HT1080 (cell line): ENCODE data around the gene TMEM144. TPM values are rescaled to one million over a fixed set of nuclear protein-coding genes. Genes with fewer than 3 reads are reported as not detected.

Experiments used
- DNase-seq: peaks from one replicate; pipeline ENCODE4 v3.0.0-alpha.2; 2015; ENCODE audit warnings: low read depth
- polyA plus RNA-seq, 2 experiments: library from polyadenylated mRNA; depleted of rRNA; stranded (reverse); fragments of >200 nt; gene quantifications; 2 replicates each; pipeline ENCODE4 v1.2.3, GENCODE V29; 2015
- total RNA-seq: library from RNA; depleted of rRNA; stranded (reverse); fragments of >200 nt; shearing (Covaris generic); gene quantifications from 2 replicates; pipeline ENCODE4 v1.2.3, GENCODE V29; 2014; rRNA removed

The TMEM144 gene
- not detected in 2 replicates for total RNA-seq
- polyA plus RNA-seq (2015; cell fraction: cytosol; rRNA removed), result not detected in 2 replicates
- 0.30 TPM in 1 of 2 replicates, not detected in the other for polyA plus RNA-seq (2015; cell fraction: nucleus; rRNA removed)

DNA sequence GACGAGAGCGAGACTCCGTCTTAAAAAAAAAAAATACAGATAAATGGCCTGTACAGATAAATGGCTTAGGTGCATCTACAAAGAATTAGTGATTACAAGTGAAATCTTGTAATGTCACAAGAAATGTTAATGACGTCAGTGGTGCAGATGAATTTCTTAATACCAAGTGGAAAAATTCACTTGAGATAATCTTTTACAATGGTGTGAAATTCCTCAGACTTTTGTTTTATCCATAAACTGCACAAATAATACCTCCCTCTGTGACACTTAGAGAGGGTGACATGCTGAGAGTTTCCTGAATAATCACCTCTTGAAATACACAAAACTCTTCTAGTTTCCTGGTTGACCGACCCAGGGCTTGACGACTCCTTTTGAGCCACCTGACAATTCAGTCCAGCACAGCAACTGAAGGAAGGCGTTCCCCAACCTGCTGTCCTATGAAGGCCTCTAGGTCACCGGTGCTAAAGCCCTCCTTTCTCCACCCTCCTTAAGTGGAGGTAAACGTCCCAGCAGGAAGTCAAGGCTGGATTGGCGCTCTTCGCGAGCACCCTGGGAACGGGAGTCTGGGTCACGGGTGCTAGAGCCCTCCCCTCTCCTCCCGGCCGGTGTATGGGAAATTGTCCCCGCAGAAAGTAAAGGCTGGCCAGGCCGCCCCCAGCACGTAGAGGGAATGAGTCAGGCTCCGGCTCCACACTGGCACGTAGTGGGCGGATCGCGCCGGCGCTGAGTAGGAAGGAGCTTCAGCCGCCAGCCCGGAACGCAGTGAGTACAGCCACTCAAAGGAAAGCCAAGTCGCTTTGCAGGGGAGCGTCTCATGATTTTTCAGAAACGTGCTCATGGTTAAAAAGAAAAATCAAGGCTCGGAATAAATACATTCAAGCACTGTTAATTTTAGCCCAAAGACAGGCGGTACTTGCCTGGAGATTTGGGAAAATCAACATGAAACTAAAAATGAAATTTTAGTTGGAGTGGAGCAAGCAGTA is at the start of gene TMEM144:
TMEM144 (plus strand) TSS at position 662 of the 983 bp plus-strand sequence. CDS start 2,182 bp downstream, outside the sequence.
- no peak for DNase-seq

- peak; percentile 82 for DNase-seq
These were observed 48.5 kb upstream of the TMEM144 start for GRCh38 chr4:158161551-158162354.

DNA sequence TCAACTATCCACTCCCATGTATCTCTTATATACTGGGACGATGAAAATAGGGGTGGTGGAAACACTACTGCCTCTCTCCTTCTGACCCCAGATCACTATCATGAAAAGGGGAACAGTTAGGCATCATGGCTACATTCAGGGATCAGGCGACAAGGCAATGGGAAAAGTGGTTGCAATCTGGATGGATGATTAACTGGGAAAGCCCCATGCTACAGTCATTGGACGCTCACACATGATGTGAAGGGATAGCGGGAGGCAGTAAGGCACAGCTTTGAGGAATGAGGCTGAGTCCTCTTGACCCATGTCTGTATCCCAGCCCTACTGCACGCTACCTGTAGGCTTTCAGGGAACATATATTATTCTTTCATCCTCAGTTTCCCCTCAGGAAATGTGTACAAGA is 47.7 kb upstream of the TMEM144 start:
- no peak for DNase-seq

GRCh38 chr4:158163941-158164767 is 46.1 kb upstream of the TMEM144 start:
- DNase-seq, result no peak

DNA sequence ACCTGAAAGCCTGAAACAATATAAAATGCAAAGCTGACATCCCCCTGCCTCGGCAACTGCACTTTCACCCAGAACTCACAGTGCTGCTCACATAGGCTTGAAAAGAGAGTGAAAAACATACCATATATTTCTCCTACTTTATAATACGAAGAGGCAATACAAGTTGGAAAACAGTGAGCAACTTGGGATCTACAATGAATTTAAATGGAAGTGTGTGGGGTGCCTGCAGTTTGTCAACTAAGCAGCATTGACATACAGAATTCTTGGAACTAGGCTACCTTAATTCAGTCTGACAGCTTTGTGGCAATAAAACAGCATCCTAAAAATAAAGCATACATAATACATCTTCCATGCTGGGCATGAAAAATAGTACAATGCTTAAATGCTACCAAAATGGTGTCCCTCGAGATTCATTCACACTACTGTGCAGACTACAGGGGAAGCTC is 45.5 kb upstream of the TMEM144 start:
- no peak for DNase-seq

- DNase-seq, result no peak
These were observed 43.6 kb upstream of the TMEM144 start for GRCh38 chr4:158166701-158167100.

DNA sequence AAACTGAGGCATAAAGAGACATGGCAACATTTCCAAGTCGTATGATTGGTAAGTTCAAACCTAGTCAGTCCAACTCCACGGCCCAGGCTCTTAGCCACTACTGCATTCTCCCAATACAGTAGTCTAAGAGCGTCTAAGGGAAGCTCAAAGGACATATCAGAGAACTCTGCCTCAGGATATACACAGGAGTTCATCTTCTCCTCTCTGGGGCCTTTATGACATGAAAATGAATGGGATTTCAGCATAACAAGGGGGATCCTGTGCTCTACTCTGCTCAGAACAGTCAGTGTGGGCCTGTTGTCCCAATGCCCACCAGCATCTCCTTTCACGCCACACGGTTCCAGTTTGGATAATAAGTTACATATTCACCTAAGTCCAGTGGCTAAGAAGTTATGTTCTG is 41.7 kb upstream of the TMEM144 start:
- DNase-seq, result no peak

DNA sequence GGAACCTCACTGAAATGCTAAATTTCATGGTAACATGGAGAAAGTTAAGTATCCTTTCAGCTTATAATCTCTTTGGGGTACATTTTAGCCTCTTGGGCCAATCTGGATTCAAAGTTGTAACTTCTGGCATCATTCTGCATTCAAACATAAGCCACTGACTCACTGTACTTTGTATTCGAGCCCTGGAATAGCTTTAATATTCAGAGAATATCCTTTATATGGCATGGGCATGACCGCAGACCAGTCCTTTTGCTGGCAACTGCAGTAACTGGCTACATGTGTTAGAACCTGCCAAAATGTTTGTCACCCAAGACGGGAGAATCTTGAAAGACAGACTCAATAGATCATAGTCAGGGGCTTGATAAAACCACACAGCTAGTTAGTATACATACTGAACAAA is 40.8 kb upstream of the TMEM144 start:
- no peak for DNase-seq

GRCh38 chr4:158169931-158170690 is 40.2 kb upstream of the TMEM144 start:
- DNase-seq, result no peak

GRCh38 chr4:158170691-158171561 is 39.4 kb upstream of the TMEM144 start:
- no peak for DNase-seq

- DNase-seq, result peak; percentile 54
These were observed 37.7 kb upstream of the TMEM144 start, which contains the start of gene GASK1B for GRCh38 chr4:158172261-158173258. Gene GASK1B (minus strand): TSS chr4:158173025. CDS start chr4:158171375, 1,650 bp downstream.

DNA sequence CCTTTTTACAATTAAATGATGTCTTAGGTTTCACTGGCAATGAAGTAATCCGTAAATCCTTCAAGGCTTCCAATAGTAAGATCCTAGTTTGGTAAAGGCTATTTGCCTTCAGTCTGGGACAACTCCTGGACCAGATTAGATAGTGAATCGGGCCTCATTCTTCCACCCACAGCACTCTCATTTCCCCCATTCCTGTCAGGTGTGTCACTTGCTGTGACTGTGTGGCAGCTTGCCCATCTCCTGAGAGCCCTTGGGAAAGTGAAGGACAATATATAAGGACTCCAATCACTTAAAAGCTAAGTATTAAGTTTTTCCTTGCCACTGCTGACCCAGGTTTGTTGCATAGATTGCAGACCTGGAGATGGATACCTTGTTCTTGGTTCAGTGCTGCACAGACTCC is 34.2 kb upstream of the TMEM144 start:
- peak; percentile 65 for DNase-seq

DNA sequence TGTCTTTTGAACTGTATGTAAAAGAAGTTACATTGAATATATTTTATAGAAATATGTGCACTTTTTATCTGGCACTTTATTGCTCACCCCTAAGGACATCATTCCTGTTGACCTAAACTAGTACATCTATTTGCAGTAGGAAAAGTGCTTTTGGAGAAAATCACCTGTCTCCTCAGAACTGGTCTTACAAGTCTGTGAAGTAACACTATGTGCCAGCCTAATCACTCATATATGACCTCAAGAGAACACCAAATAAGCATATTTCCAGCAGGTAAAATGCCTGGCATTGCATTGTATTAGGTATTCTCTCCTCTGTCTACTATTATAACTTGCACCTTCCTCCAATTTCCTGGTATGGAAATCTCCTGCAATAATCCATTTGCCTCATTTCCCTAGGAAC is 33.5 kb upstream of the TMEM144 start:
- no peak for DNase-seq

- no peak for DNase-seq
These were observed 30.8 kb upstream of the TMEM144 start for GRCh38 chr4:158179465-158179864.

GRCh38 chr4:158181906-158182305 is 28.4 kb upstream of the TMEM144 start:
- no peak for DNase-seq

DNA sequence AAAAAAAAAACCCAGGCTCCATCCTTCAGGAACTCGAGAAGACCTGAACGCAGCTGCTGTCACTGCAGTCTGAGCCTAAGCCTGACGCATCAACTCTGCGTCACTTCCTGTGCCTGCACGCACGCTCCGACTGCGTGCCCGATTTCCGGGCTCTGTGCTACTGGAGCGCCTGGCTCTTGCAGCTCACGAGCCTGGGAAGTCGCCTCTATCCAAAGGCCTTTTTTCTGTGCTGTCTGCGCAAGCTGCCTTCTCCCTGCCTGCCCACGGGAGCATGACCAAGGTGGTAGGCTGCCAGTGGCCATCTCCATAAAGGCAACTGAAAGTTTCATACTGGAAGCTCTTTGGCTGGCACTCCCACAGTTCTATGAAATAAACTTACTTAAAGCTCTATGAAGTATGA is 27.6 kb upstream of the TMEM144 start:
- no peak for DNase-seq

DNA sequence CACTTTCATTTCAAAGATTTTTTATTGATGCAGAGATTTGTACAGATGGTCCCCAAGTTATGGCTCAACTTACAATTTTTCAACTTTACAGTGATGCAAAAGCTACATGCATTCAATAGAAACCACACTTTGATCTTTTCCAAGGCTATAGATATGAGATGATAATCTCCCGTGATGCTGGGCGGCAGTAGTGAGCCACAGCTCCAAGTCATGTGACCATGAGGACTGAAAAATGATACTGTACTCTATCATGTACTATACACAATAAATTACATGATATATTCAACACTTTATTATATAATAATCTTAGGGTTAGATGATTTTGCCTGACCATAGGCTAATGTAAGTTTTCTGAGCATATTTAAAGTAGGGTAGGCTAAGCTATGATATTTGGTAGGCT is 23.5 kb upstream of the TMEM144 start:
- no peak for DNase-seq

- no peak for DNase-seq
These were observed 20.9 kb upstream of the TMEM144 start for GRCh38 chr4:158189422-158189821.
